HUES48 (cell line): ENCODE results near the gene BLMH.
A peak's percentile ranks its signal among the peaks of the same experiment; 100 is the strongest.
"Not testable (repeated sequence)": the region's sequence is repeated elsewhere in the genome, so short reads cannot be mapped to it uniquely, and the experiment has no call there.

Experiments
- H3K27ac ChIP-seq: one replicate; pipeline ENCODE4 v1.7.0; 2013; ENCODE audit warnings: low read depth, low read length, inconsistent platforms
- H3K27me3 ChIP-seq: 2 replicates; pipeline ENCODE4 v1.6.1; 2013; ENCODE audit warnings: mild to moderate bottlenecking, low read length; ENCODE audit not compliant: control insufficient read depth, insufficient read depth
- H3K36me3 ChIP-seq: 2 replicates; pipeline ENCODE4 v1.6.1; 2013; ENCODE audit warnings: low read length; ENCODE audit not compliant: control insufficient read depth, insufficient read depth
- H3K4me1 ChIP-seq: 2 replicates; pipeline ENCODE4 v1.6.1; 2013; ENCODE audit warnings: mild to moderate bottlenecking, low read length; ENCODE audit not compliant: control insufficient read depth, insufficient read depth
- H3K4me3 ChIP-seq: 2 replicates; pipeline ENCODE4 v1.5.1; 2013; ENCODE audit warnings: mild to moderate bottlenecking, low read depth, low read length
- H3K9ac ChIP-seq: 2 replicates; pipeline ENCODE4 v1.6.1; 2013; ENCODE audit warnings: mild to moderate bottlenecking, low read depth, low read length, moderate library complexity
- H3K9me3 ChIP-seq: 2 replicates; pipeline ENCODE4 v1.6.1; 2013; ENCODE audit warnings: low read length; ENCODE audit not compliant: control insufficient read depth, insufficient read depth

Gene BLMH

GRCh38 chr17:30236297-30236624, 55.5 kb downstream of the BLMH start:
- H3K9ac ChIP-seq = no peak overlapping the region
- H3K27me3 ChIP-seq = peaks cover 72% of the 10 kb centered on the region
- no peaks in the 10 kb centered on the region for H3K9me3 ChIP-seq
- peaks cover 10% of the 10 kb centered on the region for H3K4me1 ChIP-seq
- H3K36me3 ChIP-seq = no peaks in the 10 kb centered on the region
- H3K27ac ChIP-seq = no peak overlapping the region
- peak overlapping the region; percentile 49; the same call in 1 of the 2 replicates for H3K4me3 ChIP-seq

DNA sequence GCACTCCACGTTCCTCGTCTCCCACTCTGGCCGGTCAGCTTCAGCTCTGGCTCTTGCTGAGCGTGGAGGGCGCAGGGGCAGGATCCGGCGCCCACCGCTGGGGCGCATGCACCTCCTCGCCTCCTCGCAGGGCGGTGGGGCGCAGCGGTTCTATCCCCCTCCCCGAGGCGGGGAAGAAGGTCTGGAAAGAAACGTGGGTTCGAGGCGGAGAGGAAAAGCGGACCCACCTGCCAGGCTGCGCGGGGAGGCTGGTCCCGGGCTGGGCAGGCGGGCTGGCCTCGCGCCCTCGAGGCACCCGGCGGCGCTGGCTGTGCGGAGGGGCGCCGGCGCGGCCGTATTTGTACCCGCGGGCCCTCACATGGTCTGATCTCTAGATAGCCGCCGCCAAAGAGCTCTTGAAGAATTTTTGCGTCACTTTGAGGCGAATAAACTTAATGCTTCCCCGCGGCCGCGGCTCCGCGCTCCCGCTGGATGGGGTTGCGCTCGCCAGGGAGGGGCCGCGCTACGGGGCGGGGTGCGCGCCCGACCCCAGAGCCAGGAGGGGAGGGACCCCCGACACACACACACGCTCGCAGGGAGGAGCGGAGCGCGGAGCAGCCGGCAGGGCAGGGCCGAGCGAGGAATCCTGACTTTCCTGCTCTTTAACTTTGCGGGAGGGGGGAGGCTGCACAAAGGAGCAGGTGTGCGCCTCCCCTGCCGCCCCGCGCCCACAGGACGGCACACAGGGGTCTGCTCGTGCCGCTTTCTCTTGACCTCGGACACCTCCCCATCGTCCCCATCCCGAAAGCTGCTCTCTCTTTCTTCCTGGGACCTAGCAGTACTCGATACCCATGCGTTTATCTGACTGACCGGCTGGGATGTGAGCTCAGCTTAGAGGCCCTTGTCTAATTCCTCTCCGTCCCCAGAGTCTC, 56.1 kb downstream of the BLMH start, which contains the start of gene SLC6A4:
SLC6A4 (minus strand) TSS at position 312 of the 911 bp plus-strand sequence. CDS start 13,739 bp downstream, outside the sequence.
- peaks cover 10% of the 10 kb centered on the region for H3K4me1 ChIP-seq
- peak within 1 kb of the TSS; percentile 49 for H3K4me3 ChIP-seq
- no peaks in the 10 kb centered on the region for H3K36me3 ChIP-seq
- peaks cover 72% of the 10 kb centered on the region for H3K27me3 ChIP-seq
- no peak within 1 kb of the TSS for H3K27ac ChIP-seq
- H3K9ac ChIP-seq = no peak within 1 kb of the TSS
- no peaks in the 10 kb centered on the region for H3K9me3 ChIP-seq

GRCh38 chr17:30234964-30235363, 56.8 kb downstream of the BLMH start:
- Histone ChIP-seq H3K9ac (no peak overlapping the region), H3K9me3 (no peaks in the 10 kb centered on the region), H3K4me1 (peaks cover 10% of the 10 kb centered on the region), H3K36me3 (no peaks in the 10 kb centered on the region), H3K27ac (no peak overlapping the region), H3K27me3 (peaks cover 70% of the 10 kb centered on the region), H3K4me3 (no peak overlapping the region; the same call in 1 of the 2 replicates)

GRCh38 chr17:30234296-30234695, 57.4 kb downstream of the BLMH start:
- Histone ChIP-seq H3K9me3 (no peaks in the 10 kb centered on the region), H3K4me1 (peaks cover 10% of the 10 kb centered on the region), H3K27me3 (peaks cover 65% of the 10 kb centered on the region), H3K36me3 (no peaks in the 10 kb centered on the region), H3K4me3 (no peak overlapping the region), H3K27ac (no peak overlapping the region), H3K9ac (no peak overlapping the region)

DNA sequence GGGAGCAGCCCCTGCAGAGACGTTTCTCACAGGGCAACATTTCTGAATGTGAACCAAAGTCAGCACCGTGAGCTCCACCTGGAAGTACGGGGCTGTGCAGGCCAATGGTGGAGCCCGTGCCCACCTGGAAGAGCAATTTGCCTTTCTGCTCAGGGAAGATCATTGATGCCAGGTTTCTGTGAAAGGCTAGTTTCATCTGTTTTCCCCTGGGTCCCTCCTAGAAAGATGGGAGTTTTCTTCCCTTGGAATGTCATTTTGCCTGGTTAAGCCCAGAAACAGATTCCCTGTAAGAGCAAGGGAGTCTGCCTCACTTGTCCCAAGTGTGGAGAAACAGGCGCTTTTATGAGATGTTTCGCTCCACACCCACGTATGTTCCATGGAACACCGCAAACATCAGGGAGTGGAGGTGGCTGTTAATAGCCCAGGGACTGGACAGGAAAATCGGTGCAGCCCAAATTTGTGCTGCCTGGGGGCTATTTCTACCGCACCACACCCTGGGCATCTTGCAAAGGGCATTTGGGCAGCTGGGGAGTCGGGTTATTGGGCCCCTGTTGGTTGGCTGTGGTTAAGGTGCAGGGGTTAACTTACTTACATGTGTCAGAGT, 58.8 kb downstream of the BLMH start:
- no peaks in the 10 kb centered on the region for H3K36me3 ChIP-seq
- no peak overlapping the region for H3K9ac ChIP-seq
- H3K27ac ChIP-seq = no peak overlapping the region
- H3K9me3 ChIP-seq = no peaks in the 10 kb centered on the region
- peaks cover 6% of the 10 kb centered on the region for H3K4me1 ChIP-seq
- H3K4me3 ChIP-seq = no peak overlapping the region
- peaks cover 52% of the 10 kb centered on the region for H3K27me3 ChIP-seq

DNA sequence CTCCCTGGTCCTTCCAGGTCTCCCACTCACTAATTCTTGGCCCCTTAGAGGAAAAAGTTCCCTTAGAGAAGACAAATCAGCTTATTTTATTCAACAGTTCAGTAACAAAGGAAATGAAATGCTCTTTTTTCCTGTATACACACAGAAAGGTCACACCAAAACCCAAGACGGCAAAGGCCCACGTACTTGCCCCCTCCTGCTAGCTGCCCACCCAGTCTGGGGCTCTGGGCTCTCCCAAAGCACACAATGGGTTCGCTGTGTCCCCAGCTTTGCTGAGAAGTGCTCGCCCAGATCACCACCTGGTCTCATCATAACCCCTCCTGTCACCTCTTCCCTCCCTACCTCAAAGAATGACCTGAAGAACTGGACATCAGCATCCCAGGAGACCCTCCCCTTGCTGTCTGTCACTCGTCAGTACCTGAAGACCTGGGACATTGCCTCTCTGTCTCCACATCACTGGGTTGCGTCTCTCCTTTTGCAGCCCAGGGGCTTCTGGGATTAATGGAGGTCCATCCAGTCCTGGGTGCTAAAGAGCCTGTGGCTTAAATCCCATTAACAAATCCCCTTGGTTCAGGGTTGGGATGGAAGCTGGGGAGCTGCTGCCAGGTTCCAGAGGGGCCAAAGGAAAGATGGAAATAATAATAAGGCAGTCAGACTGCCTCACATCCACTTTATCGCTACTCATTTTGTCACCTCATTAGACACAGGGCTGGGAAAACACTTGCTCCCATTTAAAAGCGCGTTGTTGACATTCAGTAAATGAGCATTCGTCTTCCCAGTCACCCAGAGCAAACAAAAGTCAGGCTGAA, 59.5 kb downstream of the BLMH start:
- Histone ChIP-seq H3K36me3 (no peaks in the 10 kb centered on the region), H3K4me3 (no peak overlapping the region), H3K27me3 (peaks cover 45% of the 10 kb centered on the region), H3K9me3 (no peaks in the 10 kb centered on the region), H3K4me1 (no peaks in the 10 kb centered on the region; the same call in 1 of the 2 replicates), H3K9ac (no peak overlapping the region), H3K27ac (no peak overlapping the region)

- Histone ChIP-seq H3K9ac (no peak overlapping the region), H3K9me3 (no peaks in the 10 kb centered on the region), H3K27me3 (peaks cover 32% of the 10 kb centered on the region), H3K36me3 (no peaks in the 10 kb centered on the region), H3K27ac (no peak overlapping the region), H3K4me1 (no peaks in the 10 kb centered on the region; the same call in 1 of the 2 replicates), H3K4me3 (no peak overlapping the region)
Observed at GRCh38 chr17:30230596-30231125, 61.1 kb downstream of the BLMH start.

- H3K4me3 ChIP-seq = not testable (repeated sequence)
Observed at GRCh38 chr17:30230009-30230408, 61.7 kb downstream of the BLMH start.

GRCh38 chr17:30229012-30229411, 62.7 kb downstream of the BLMH start:
- Histone ChIP-seq H3K4me3 (no peak overlapping the region), H3K27ac (no peak overlapping the region)

More at GRCh38 chr17:30230009-30230408, 61.7 kb downstream of the BLMH start:
- H3K27me3 ChIP-seq = peaks cover 25% of the 10 kb centered on the region
- not testable (repeated sequence) for H3K9ac ChIP-seq, H3K27ac ChIP-seq, H3K36me3 ChIP-seq, H3K4me1 ChIP-seq, H3K9me3 ChIP-seq

DNA sequence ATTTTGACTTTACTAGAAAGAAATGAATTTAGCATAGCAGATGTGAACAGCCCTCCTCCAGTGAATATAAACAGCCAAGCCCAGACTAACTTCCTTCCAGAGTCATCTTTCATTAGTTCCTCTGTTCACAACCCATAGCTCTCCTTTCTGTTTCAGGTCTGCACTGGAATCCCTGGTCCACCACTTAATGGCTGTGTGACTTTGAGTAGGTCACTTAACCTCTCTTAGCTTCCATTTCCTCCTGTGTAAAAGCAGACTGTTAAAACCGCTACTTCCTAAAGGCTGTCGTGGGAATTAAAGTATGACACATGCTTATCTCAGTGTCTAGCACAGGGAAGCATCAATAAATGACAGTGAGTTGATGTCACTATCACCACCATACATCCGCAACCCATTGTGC, 63.7 kb downstream of the BLMH start:
- Histone ChIP-seq H3K4me1 (no peaks in the 10 kb centered on the region), H3K27me3 (peaks cover 5% of the 10 kb centered on the region), H3K36me3 (no peaks in the 10 kb centered on the region), H3K9me3 (no peaks in the 10 kb centered on the region), H3K9ac (no peak overlapping the region), H3K4me3 (no peak overlapping the region), H3K27ac (no peak overlapping the region)

More at GRCh38 chr17:30229012-30229411, 62.7 kb downstream of the BLMH start:
- no peak overlapping the region for H3K9ac ChIP-seq
- no peaks in the 10 kb centered on the region for H3K36me3 ChIP-seq
- no peaks in the 10 kb centered on the region for H3K9me3 ChIP-seq
- peaks cover 15% of the 10 kb centered on the region for H3K27me3 ChIP-seq
- H3K4me1 ChIP-seq = no peaks in the 10 kb centered on the region
